ENCODE measurements around the gene WDR91.

WDR91 gene

DNA sequence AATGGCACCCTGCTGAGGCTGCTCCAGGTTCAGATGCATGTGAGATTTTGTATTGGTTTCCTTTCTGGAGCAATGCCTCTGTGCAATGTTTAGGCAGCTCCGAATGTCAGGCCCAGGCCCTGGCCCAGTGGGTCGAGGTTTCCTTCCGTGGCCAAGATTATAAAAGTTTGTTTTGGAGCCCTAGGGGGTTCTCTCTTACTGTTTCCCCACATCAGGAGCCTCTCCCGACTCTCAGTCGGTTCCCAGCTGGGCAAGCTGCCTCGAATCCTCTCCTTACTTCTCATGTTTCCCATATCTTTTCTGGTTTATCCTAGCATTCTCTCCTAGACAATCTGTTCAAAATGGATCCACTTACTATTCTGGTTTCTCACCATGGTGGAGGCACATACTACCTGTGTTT, 52.5 kb downstream of the WDR91 start:
- no peak for DNase-seq

DNA sequence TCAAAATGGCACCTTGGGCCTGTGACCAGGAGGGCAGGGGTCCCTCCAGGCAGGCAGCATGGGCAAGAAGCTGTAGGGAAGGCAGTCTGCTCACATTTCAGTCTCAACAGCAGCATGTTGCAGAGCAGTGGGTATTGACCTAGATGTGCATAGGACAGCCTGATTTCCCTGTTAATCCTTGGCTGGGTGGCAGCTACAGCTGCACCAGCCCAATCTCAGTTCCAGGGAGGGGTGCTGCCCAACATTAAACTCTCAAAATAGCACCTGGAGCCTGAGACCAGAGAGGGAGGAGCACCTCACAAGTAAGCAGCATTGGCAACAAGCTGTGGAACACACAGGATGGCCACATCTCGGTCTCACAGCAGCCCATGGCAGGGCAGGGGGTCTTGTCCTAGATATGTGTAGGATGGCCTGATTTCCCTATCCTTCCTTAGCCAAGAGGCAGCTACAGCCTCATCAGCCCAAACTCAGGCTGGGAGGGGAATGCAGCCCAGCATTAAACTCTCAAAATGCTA, 53.1 kb downstream of the WDR91 start:
- no peak for DNase-seq

DNA sequence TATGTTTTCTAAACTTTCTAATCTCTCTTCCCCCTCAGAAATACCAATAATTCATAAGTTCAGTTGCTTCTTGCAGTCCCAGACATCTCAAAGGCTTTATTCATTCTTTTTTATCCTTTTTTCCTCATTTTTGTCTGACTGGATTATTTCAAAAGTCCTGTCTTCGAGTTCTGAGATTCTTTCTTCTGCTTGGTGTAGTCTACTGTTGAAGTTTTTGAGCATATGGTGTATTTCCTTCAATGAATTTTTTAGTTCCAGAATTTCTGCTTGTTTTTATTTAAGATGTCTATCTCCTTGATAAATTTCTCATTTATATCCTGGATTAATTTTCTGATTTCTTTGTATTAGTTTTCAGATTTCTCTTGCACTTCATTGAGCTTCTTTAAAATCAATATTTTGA, 55.0 kb downstream of the WDR91 start:
- DNase-seq, result no peak

DNA sequence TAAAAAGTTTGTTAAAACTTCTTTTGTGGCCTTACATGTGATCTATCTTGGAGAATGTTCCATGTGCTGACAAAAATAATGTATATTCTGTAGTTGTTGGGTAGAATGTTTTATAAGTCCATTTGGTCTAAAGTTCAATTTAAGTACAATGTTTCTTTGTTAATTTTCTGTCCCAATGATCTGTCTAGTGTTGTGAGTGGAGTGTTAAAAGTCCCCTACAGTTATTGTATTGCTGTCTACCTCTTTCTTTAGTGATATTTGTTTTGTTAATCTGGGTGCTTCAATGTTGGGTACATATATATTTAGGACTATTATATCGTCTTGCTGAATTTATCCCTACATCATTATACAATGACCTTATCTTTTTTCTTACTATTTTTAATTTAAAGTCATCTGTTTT, 56.6 kb downstream of the WDR91 start:
- DNase-seq, result no peak

DNA sequence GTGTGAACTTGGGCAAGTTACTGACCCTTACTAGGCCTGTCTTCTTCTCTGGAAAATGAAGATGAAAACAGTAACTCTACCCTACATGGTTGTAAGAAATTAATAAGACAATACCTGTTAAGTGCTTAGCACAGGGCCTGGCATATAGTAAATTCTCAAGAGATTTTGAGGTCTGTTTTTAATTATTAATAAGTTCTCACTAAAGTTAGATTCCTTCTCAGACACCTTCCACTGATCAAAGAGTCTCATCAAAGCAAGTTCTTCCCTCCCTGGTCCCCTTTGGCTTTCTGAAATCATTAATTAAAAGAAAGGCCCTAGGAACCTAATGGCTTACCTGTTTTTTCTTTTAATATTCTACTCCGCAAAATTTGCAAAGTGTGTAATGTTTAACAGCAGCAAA, 58.9 kb downstream of the WDR91 start:
- DNase-seq, result no peak

DNA sequence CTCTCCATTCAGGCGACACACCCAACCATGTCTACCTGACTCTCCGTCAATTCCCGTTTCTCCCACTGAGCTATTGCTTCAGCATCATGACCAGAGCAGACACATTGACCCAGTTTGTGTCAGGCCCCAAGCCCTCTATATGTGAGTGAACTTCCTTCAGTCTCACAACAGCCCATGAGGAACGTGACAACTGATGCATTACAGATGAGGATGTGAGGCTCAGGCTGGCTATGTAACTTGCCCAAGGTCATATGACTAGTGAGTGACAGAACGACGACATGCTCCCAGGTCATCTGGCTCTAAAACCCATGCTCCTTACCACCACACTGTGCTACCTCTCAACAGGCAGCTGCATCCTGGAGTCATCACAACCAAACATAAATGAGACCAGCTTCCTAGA, 59.8 kb downstream of the WDR91 start:
- no peak for DNase-seq

DNA sequence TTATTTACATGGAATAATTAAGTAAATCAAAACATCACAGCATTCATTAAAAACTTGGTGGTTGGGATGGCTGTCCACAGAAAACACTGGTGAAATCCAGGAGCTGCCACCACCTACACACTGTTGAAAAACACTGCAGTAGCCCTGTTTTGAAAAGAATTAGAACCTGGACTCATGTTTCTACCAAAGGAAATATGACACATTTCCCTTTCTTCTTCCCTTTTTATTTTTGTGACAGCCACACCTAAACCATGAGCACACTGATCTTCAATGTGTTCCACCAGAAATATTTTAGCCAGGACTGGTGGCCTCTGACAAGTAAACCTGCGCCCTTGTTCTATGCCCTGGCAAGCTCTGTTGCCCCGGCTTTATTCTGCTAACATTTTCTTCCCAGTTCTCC, 60.2 kb downstream of the WDR91 start:
- DNase-seq, result no peak

DNA sequence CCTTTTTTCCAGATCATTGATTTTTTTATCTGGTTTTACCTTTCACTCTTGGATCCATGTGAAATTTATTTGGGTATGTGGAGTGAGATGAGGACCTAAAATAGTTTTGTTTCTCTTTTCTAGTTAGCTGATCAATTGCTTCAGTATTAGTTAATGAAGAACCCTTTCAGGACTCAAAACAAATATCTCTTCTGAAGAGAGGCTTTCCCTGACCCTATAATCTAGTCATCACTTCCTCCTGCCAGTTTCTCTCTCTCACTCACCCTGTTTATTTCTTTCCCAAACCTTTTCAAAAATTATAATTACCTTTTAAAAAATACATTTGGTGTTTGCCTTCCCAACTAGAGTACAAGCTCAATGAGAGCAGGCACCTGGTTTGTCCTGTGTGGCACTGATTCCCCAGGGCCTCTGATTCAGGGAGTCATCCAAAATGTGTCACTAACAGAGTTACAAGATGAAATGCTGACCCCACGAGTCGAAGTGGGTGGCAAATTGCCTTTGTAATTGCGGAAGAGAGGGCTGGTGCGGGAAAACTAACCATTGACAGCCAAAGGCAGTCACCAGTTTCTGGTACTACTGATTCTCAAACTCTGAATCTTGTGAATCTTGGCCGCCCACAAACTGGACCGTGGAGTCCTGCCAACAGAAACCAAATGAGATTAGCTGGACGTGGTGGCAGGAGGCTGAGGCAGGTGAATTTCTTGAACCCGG, 61.1 kb downstream of the WDR91 start:
- DNase-seq, result no peak

DNA sequence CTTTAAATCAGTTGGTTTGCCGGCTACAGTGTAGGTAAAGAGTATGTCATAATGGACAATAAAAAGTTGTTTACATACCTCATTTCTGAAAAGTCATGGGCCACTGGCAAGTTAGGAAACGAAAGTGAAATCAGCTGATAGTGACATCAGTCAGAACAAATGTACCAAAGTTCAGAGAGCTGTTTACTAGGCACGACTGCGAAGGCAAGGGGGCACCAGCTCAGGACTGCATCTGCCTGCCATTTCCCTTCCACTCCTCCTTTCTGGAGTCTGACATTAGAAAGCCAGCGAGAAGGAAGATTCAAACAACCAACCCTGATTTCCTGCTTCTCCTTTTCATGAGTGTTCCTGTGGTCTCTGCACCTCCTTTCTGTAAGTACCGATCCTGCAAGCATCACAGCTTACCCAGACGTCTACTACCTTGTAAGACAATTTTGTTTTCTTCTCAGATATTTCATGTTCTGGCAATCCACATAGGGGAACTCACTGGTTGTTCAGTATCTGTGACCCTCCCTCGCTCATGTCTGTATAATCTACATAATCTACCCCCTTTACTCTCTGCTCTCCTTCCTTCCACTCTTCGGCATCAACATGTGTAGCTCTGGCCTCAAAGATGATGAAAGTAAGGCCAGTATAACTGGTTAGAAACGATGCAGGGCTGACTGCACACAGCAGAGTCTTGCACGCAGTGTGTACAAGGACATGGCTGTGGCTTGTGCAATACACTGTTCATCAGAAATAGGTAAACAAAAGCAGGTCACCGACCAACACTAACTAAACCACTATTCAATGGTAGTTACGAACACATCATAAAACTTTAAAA, 63.2 kb downstream of the WDR91 start, which contains the start of gene TMEM140:
Gene TMEM140 (plus strand): TSS at position 174 of the 823 bp plus-strand sequence. CDS start 16,370 bp downstream, outside the sequence.
- no peak for DNase-seq

DNA sequence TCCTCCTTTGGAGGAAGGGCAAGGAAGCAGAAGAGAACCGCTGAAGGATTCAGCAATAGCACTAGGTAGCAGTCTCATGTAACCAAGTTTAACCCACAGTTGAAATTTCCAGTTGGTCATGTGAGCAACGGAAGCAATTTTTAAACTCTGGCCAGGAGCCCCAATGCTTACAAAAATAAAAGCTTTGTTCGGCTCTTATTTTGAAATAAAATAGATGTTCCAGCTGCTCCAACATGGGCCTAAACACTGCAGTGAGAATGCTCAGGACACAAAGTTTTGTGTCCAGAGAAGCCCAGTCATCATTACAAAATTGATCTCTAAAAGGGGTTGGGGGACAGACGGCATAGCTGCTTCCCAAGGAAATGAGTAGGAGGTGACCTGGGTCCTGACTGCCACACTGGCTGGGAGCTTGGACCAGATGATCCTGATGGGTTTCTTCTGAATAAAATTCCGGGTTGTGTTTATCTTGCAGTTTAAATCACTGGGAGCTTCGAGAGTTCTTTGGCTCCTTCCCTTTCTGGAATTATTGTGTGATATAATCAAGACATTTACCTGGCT, 63.9 kb downstream of the WDR91 start:
- DNase-seq, result no peak

DNA sequence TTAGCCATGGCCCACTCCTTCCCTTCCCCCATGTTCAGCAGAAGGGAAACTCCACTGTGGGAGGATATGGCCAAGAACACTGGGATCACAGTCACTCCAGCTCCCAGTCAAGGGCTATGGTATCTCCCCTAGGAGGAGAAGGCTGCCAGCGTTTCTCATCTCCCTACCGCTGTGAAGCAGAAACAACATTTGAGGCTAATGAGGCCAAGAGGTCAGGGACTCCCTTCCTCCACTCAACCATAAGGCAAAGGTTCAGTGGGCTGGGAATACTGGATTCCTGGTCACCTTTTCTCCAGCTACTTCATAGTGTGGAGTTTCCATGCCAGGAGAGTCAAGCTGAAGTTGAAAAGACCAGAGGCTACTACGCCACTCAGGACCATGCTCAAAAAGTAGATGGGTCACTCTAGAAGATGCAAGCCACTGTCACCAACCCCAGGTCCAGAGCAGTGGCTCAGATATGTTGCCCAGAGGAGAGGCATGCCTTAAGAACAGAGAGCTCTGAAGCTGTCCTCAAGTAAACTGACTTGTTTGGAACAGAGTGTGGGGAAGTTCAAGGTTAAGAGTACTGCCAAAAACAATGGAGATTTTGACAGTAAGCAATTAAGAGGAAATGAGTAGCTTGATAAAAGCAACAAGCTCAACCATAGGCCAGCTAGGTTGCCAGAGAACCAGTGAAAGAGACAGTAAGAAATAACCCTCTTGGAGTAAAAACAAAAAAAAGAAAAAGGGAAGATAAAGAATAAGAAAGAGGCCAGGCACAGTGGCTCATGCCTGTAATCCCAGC, 67.2 kb downstream of the WDR91 start:
- DNase-seq, result no peak

Measured in right forelimb (tissue), 1 donor.